Activated T-cell treated with anti-CD3 and anti-CD28 coated beads, Interleukin-2, amount 50 U/mL, for 24 hours (primary cell): Measurements from ENCODE around the gene KIT.
A peak's percentile ranks its signal among the peaks of the same experiment; 100 is the strongest.
"Not testable (repeated sequence)": the region's sequence is repeated elsewhere in the genome, so short reads cannot be mapped to it uniquely, and the experiment has no call there.

Experiments
- DNase-seq: peaks from one replicate; pipeline ENCODE4 v3.0.0-alpha.2; 2020
- H3K27ac Mint-ChIP-seq: 2 replicates; pipeline ENCODE4 v1.8.0; 2020; ENCODE audit warnings: mild to moderate bottlenecking, mixed read lengths
- H3K27me3 Mint-ChIP-seq: 2 replicates; pipeline ENCODE4 v1.8.0; 2020; ENCODE audit warnings: mixed read lengths
- H3K36me3 Mint-ChIP-seq: 2 replicates; pipeline ENCODE4 v1.8.0; 2020; ENCODE audit warnings: low read depth, mixed read lengths
- H3K4me1 Mint-ChIP-seq: 2 replicates; pipeline ENCODE4 v1.8.0; 2020; ENCODE audit warnings: low read depth, mixed read lengths
- H3K4me3 Mint-ChIP-seq: 2 replicates; pipeline ENCODE4 v1.8.0; 2020; ENCODE audit warnings: mild to moderate bottlenecking, moderate library complexity, mixed read lengths
- H3K9me3 Mint-ChIP-seq: 2 replicates; pipeline ENCODE4 v1.8.0; 2020; ENCODE audit warnings: mixed read lengths

The KIT gene

DNA sequence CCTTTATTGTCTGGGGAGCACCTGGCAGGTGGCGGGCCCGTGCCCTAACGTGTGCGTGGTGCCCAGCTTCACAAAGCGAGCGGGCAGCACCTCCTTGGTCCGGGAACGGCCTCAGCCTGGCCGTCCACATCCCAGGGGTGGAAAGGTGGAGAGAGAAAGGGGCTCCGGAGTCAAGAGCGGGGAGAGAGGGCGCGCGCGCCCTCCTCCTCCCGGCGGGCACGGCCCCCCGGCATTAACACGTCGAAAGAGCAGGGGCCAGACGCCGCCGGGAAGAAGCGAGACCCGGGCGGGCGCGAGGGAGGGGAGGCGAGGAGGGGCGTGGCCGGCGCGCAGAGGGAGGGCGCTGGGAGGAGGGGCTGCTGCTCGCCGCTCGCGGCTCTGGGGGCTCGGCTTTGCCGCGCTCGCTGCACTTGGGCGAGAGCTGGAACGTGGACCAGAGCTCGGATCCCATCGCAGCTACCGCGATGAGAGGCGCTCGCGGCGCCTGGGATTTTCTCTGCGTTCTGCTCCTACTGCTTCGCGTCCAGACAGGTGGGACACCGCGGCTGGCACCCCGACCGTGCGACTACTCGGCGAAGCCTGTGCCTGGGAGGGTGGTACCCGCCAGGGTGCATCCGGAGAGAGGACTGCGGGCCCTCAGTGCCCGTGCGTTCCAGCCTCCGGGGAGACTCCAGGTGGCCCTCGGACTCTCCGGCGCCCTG is at the start of gene KIT:
KIT (plus strand) TSS at position 407 of the 701 bp plus-strand sequence; CDS start at position 465, 58 bp downstream.
- no peak within 1 kb of the TSS for H3K27ac Mint-ChIP-seq
- H3K9me3 Mint-ChIP-seq = no peaks in the 10 kb centered on the region
- no peaks in the 10 kb centered on the region for H3K36me3 Mint-ChIP-seq
- H3K4me1 Mint-ChIP-seq = peaks cover 21% of the 10 kb centered on the region
- peak; percentile 47 for DNase-seq
- H3K4me3 Mint-ChIP-seq = peak within 1 kb of the TSS; percentile 73
- H3K27me3 Mint-ChIP-seq = peaks cover 74% of the 10 kb centered on the region

GRCh38 chr4:54609310-54609709 is 48.4 kb upstream of the KIT start:
- no peaks in the 10 kb centered on the region for H3K4me1 Mint-ChIP-seq
- H3K27me3 Mint-ChIP-seq = peaks cover 2% of the 10 kb centered on the region
- H3K36me3 Mint-ChIP-seq = no peaks in the 10 kb centered on the region
- no peaks in the 10 kb centered on the region for H3K9me3 Mint-ChIP-seq
- DNase-seq = no peak
- H3K4me3 Mint-ChIP-seq = no peak overlapping the region
- H3K27ac Mint-ChIP-seq = no peak overlapping the region

- Mint-ChIP-seq H3K9me3 (no peaks in the 10 kb centered on the region), H3K27ac (no peak overlapping the region), H3K27me3 (peaks cover 2% of the 10 kb centered on the region), H3K4me3 (no peak overlapping the region), H3K4me1 (no peaks in the 10 kb centered on the region), H3K36me3 (no peaks in the 10 kb centered on the region)
- DNase-seq = no peak
Measured at GRCh38 chr4:54614149-54614548, 43.6 kb upstream of the KIT start.

DNA sequence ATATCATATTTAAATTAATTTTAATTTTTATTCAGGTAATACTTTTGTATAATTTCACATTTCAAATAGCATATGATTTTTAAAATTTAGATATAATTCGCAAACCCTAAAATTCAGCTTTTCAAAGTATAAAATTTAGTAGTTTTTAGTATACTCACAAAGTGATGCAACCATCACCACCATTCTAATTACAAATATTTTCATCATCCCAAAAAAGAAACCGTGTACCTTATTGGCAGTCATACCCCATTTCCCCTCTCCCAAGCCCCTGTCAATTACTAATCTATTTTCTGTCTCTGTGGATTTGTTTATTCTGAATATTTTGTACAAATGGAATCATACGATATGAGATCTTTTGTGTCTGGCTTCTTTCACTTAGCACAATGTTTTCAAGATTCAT is 37.0 kb upstream of the KIT start:
- DNase-seq = no peak
- H3K4me3 Mint-ChIP-seq = no peak overlapping the region
- H3K27ac Mint-ChIP-seq = no peak overlapping the region
- H3K36me3 Mint-ChIP-seq = no peaks in the 10 kb centered on the region
- H3K4me1 Mint-ChIP-seq = no peaks in the 10 kb centered on the region
- no peaks in the 10 kb centered on the region for H3K9me3 Mint-ChIP-seq
- no peaks in the 10 kb centered on the region for H3K27me3 Mint-ChIP-seq

- no peaks in the 10 kb centered on the region for H3K9me3 Mint-ChIP-seq
- H3K4me1 Mint-ChIP-seq = no peaks in the 10 kb centered on the region
- H3K27me3 Mint-ChIP-seq = peaks cover 21% of the 10 kb centered on the region
- no peak overlapping the region for H3K27ac Mint-ChIP-seq
- H3K36me3 Mint-ChIP-seq = no peaks in the 10 kb centered on the region
- no peak for DNase-seq
- H3K4me3 Mint-ChIP-seq = no peak overlapping the region
Measured at GRCh38 chr4:54625391-54625790, 32.4 kb upstream of the KIT start.

GRCh38 chr4:54626113-54626512 is 31.6 kb upstream of the KIT start:
- Mint-ChIP-seq H3K4me1 (no peaks in the 10 kb centered on the region), H3K27me3 (peaks cover 21% of the 10 kb centered on the region), H3K36me3 (no peaks in the 10 kb centered on the region), H3K4me3 (no peak overlapping the region), H3K9me3 (no peaks in the 10 kb centered on the region), H3K27ac (no peak overlapping the region)
- DNase-seq = no peak

DNA sequence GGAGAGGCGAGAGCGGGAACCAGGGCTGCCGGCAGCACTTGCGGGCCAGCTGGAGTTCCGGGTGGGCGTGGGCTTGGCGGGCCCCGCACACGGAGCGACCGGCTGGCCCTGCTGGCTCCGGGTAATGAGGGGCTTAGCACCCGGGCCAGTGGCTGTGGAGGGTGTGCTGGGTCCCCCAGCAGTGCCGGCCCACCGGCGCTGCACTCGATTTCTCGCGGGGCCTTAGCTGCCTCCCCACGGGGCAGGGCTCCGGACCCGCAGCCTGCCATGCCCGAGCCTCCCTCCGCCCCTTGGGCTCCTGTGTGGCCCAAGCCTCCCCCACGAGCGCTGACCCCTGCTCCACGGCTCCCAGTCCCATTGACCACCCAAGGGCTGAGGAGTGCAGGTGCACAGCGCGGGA is 25.2 kb upstream of the KIT start:
- no peak for DNase-seq
- no peak overlapping the region for H3K27ac Mint-ChIP-seq
- H3K4me3 Mint-ChIP-seq = no peak overlapping the region
- no peaks in the 10 kb centered on the region for H3K36me3 Mint-ChIP-seq
- peaks cover 9% of the 10 kb centered on the region for H3K27me3 Mint-ChIP-seq
- H3K4me1 Mint-ChIP-seq = no peaks in the 10 kb centered on the region
- H3K9me3 Mint-ChIP-seq = no peaks in the 10 kb centered on the region

DNA sequence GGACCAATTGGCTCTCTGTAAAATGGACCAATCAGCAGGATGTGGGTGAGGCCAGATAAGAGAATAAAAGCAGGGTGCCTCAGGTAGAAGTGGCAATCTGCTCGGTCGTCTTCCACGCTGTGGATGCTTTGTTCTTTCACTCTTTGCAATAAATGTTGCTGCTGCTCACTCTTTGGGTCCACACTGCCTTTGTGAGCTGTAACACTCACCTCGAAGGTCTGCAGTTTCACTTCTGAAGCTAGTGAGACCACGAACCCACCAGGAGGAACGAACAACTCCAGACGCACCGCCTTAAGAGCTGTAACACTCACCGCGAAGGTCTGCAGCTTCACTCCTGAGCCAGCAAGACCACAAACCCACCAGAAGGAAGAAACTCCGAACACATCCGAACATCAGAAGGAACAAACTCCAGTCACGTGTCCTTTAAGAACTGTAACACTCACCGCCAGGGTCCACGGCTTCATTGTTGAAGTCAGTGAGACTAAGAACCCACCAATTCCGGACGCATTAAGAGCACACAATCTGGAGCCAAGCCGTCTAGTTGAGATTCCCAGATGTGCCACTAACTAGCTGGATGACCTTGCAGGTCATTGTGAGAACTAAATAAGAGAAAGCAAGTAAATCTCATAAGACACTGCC is 24.5 kb upstream of the KIT start:
- H3K9me3 Mint-ChIP-seq, H3K36me3 Mint-ChIP-seq, DNase-seq, H3K4me1 Mint-ChIP-seq, H3K4me3 Mint-ChIP-seq, H3K27ac Mint-ChIP-seq, H3K27me3 Mint-ChIP-seq: not testable (repeated sequence)

DNA sequence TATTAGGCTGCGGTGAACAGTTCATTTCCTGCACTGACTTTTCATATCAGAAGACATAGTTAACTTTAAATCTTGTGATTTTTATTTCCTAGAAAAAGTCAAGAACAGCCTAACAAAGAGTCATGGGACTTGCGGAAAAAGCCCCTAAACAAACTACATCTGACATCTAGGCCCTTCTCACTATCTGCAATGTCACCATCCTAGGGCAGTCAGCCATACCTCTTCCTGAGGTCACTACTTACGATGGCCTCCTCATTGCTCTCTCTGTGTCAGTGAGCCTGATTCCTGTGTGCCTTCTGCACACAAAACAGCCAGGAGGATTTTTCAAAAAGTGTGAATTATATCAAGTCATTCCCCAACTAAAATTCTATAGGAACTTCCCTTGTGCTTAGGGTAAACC is 22.4 kb upstream of the KIT start:
- H3K36me3 Mint-ChIP-seq = no peaks in the 10 kb centered on the region
- no peak overlapping the region for H3K27ac Mint-ChIP-seq
- no peaks in the 10 kb centered on the region for H3K27me3 Mint-ChIP-seq
- no peak overlapping the region for H3K4me3 Mint-ChIP-seq
- no peak for DNase-seq
- no peaks in the 10 kb centered on the region for H3K9me3 Mint-ChIP-seq
- no peaks in the 10 kb centered on the region for H3K4me1 Mint-ChIP-seq

- Mint-ChIP-seq H3K36me3 (no peaks in the 10 kb centered on the region), H3K4me3 (no peak overlapping the region), H3K27ac (no peak overlapping the region), H3K9me3 (no peaks in the 10 kb centered on the region), H3K4me1 (no peaks in the 10 kb centered on the region), H3K27me3 (no peaks in the 10 kb centered on the region)
- no peak for DNase-seq
Measured at GRCh38 chr4:54637325-54637724, 20.4 kb upstream of the KIT start.

DNA sequence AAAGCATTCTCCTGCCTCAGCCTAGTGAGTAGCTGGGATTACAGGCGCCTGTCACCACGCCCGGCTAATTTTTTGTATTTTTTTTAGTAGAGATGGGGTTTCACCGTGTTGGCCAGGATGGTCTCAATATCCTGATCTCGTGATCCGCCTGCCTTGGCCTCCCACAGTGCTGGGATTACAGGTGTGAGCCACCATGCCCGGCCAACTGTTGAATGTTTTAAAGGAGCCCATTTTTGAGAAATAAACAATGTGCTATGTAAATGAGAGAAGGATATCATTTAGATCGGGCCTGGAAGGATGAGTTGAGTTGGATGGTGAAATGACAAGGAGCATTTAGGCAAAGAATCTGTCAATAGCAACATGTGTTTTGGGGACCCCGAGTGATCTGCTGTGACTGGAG is 16.7 kb upstream of the KIT start:
- H3K4me1 Mint-ChIP-seq, H3K9me3 Mint-ChIP-seq, H3K4me3 Mint-ChIP-seq, H3K27ac Mint-ChIP-seq, H3K36me3 Mint-ChIP-seq, H3K27me3 Mint-ChIP-seq, DNase-seq: not testable (repeated sequence)

DNA sequence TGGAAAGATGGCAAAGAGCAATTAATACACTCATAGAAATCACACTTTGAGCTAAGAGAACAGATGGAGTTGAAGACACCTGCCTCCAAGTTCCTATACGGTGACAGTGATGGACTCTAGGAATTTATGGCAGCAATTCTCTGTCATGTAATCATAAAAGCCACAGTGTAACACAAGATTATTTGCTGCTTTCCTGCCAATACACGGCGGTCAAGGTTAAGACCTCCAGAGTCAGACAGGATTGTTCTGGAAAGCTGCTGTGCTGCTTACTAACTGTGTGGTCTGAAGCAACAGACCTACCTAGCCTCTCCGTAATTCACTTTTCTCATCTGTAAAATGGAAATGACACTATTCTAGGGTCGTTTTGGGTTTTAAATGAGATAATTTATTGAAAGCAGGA is 14.6 kb upstream of the KIT start:
- no peak for DNase-seq
- H3K4me1 Mint-ChIP-seq = no peaks in the 10 kb centered on the region
- H3K9me3 Mint-ChIP-seq = no peaks in the 10 kb centered on the region
- H3K4me3 Mint-ChIP-seq = no peak overlapping the region
- H3K27ac Mint-ChIP-seq = no peak overlapping the region
- no peaks in the 10 kb centered on the region for H3K36me3 Mint-ChIP-seq
- no peaks in the 10 kb centered on the region for H3K27me3 Mint-ChIP-seq

- H3K36me3 Mint-ChIP-seq = no peaks in the 10 kb centered on the region
- peaks cover 3% of the 10 kb centered on the region for H3K27me3 Mint-ChIP-seq
- no peak overlapping the region for H3K4me3 Mint-ChIP-seq
- no peak overlapping the region for H3K27ac Mint-ChIP-seq
- no peak for DNase-seq
- H3K4me1 Mint-ChIP-seq = no peaks in the 10 kb centered on the region
- no peaks in the 10 kb centered on the region for H3K9me3 Mint-ChIP-seq
Measured at GRCh38 chr4:54643958-54644751, 13.6 kb upstream of the KIT start.

- H3K27me3 Mint-ChIP-seq = peaks cover 3% of the 10 kb centered on the region
Measured at GRCh38 chr4:54645830-54646229, 11.9 kb upstream of the KIT start.

DNA sequence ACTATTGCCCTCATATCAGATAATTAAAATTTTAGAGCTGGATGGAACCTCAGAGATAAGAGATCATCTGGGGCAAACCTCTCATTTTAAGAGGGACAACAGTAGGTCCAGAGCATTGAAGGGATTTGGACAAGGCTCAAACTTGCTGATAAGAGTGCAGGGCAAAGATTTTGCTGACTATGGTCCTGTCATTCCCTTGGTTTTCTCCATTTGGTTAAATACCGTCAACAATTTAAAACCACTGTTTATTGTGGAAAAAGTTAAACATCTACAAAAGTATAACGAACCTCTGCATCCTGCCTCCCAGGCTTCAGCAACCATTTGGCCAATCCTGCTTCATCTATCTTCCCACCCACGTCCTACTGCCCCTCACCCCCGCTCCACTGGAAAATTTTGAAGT is 10.7 kb upstream of the KIT start:
- Mint-ChIP-seq H3K36me3 (no peaks in the 10 kb centered on the region), H3K9me3 (no peaks in the 10 kb centered on the region), H3K4me3 (no peak overlapping the region), H3K27me3 (peaks cover 3% of the 10 kb centered on the region), H3K27ac (no peak overlapping the region), H3K4me1 (no peaks in the 10 kb centered on the region)
- DNase-seq = no peak

More at GRCh38 chr4:54645830-54646229, 11.9 kb upstream of the KIT start:
- no peak overlapping the region for H3K4me3 Mint-ChIP-seq
- H3K36me3 Mint-ChIP-seq = no peaks in the 10 kb centered on the region
- no peaks in the 10 kb centered on the region for H3K4me1 Mint-ChIP-seq
- no peak overlapping the region for H3K27ac Mint-ChIP-seq
- DNase-seq = no peak
- no peaks in the 10 kb centered on the region for H3K9me3 Mint-ChIP-seq
